ENCODE data around the gene GCAT.
"Not testable (repeated sequence)": the region's sequence is repeated elsewhere in the genome, so short reads cannot be mapped to it uniquely, and the experiment has no call there.

Gene GCAT

DNA sequence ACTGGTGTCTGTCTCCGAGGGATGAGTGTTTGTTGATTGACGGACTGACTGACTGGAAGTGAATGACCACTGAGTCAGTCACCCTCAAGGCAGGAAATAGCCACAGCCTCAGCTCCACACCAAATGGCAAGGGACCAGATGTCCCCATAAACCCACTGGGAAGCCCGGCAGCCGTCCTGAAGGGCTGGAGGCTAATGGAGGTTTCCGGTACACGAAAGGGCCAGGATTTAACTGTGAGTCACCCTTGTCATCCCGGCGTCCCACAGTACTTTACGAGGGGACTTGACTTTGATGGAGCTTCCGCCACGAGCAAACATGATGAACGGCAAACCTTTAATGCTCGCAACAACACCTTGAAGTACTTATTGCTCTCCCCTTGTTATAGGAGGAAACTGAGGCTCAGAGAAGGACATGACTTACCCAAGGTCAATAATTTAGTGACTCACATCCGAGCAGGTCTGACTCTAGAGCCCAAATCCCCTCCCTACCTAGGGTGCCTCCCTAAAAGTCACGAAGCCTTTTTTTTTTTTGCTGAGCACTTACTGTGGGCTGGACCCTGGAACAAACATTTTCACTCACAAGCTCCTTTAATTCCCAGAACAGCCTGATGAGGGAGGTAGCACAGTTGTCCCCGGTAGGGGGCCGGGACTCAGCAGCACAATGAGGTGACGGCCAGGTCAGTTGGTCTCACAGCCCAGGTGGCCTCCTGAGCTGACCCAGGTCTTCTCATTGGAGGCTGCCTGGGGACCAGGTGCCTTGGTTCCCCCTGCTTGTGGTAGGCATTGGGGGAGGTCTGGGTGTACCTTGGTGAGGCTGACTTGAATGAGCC, 25.2 kb upstream of the GCAT start:
- DNase-seq (ENCODE audit: low read depth, low spot score) = no peak

DNA sequence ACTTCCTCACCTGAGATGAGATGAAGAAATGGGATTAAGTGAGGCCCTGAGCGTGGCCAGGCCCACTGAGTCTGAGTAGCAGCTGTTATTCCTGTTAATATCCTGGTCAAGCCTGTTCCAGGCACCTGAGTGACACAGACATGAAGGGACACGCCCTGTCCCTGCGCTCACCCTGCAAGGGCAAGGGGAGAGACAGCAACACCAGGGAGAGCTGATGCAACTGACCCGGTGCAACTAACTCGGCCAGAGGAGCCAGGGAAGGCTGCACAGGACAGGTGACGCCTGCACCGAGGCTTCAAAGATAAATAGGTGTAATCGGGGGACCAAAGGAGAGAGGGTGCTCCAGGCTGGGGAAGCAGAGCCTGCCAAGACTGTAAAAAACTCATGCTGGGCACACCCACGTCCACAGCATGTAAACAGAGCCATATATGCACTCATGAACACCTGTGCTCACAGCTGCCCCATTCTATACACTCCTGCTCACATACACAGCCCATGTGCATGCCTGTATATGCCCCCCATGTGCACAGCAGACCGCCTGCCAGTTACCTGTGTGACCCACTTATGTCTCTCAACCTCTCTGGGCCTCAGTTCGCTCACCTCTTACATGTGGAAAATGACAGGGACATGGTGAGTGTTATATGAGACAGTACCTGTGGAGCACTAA, 22.8 kb upstream of the GCAT start:
- DNase-seq (ENCODE audit: low read depth, low spot score) = no peak

DNA sequence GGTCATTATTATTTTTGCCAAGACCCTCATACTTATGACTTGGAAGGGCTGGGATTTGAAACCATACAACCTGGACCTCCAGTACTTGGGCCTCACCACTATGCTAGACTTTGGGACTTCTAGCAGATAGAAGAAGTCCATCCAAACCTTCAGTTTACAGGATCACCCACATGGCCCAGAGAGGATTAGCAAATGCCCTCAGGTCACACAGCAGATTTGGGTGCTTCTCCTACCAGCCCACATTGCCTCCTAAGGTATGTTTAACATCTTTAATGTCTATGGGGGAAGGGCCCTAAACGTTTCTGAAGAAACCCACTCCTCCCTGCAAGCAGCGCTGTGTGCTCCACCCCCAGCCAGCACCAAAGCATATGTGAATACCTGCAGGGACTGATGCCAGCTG, 17.5 kb upstream of the GCAT start:
- no peak for DNase-seq (ENCODE audit: low read depth, low spot score)

DNA sequence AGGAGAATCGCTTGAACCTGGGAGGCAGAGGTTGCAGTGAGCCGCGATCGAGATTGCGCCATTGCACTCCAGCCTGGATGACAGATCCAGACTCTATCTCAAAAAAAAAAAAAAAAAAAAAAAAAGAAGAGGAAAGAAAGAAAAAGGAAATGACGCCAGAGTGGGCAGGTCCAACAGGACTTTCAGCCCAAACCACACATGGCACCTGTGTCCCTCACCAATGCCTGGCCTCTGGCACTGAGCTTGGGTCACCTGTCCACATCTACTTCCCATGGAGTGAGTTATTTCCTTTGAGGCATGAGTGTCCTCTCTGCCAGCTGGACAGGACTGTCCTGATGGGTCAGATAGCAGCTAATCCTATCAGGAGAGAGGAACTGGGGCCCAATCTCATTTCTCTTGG, 15.2 kb upstream of the GCAT start:
- no peak for DNase-seq (ENCODE audit: low read depth, low spot score)

DNA sequence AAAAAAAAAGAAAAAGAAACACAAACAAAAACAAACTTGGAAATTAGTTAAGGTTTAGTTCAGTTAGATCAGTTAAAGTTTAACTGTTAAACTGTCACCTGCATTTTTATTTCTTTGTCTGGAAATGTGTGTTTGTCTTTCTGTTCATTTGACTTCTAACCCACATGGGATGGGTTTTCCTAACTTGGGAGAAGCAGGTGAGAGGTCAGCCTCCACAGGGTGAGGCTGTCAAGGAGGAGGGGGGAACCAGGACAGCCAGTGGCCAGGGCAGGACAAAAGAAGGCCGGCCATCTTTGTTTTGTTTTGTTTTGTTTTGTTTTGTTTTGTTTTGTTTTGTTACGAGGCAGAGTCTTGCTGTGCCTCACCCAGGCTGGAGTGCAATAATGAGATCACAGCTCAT, 13.4 kb upstream of the GCAT start:
- no peak for DNase-seq (ENCODE audit: low read depth, low spot score)

DNA sequence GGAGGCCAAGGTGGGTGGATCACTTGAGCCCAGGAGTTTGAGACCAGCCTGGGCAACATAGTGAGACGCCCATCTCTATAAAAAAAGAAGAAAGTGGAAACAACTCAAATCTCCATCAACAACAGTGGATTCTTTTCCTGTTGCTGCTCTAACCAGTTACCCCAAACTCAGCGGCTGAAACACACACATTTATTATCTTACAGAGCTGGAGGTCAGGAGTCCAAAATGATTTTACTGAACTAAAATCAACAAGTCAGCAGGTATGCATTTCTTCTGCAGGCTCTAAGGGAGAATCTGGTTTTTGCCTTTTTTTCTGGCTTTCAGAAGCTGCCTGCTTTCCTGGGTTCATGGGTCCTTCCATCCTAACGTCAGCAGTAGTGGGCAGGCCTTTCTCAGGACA, 11.7 kb upstream of the GCAT start:
- no peak for DNase-seq (ENCODE audit: low read depth, low spot score)

DNA sequence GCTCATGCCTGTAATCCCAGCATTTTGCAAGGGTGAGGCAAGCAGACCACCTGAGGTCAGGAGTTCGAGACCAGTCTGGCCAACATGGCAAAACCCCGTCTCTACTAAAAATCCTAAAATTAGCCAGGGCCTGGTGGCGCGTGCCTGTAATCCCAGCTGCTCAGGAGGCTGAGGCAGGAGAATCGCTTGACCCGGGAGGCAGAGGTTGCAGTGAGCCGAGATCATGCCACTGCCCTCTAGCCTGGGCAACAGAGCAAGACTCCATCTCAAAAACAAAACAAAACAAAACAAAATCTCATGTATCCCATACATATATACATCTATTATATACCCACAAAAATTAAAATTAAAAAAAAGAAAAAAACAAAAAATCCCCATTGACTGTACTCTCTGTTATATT, 10.5 kb upstream of the GCAT start:
- not testable (repeated sequence) for DNase-seq (ENCODE audit: low read depth, low spot score)

DNA sequence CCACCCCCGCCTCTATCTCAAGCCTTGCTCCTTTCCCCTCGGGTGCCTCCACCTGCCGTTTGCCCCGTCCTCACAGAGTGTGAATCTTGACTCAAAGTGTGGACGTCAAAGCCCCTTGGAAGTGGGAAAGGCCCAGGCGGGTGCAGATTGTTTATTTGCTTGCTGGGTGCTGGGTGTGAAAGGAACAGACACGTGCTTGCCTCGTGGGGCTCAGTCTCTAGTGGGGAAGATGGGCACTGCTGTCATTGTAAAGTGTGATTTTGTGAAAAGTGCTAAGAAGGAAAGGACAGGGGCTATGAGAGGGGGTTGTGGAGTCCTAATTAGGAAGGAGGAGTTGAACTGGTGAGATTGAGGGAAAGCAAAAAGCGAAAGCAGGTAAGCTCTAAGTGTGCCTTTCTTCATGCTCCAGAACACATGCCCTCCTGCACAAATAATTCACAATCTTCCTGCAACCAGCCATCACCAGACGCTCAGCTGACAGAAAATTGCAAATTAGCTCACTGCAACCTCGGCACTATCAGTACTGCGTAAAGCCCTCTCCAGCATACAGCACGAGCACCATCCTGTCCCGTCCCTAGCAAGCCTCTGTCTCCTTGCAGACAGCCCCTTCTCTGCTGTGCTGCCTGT, 9.7 kb upstream of the GCAT start:
- no peak for DNase-seq (ENCODE audit: low read depth, low spot score)

DNA sequence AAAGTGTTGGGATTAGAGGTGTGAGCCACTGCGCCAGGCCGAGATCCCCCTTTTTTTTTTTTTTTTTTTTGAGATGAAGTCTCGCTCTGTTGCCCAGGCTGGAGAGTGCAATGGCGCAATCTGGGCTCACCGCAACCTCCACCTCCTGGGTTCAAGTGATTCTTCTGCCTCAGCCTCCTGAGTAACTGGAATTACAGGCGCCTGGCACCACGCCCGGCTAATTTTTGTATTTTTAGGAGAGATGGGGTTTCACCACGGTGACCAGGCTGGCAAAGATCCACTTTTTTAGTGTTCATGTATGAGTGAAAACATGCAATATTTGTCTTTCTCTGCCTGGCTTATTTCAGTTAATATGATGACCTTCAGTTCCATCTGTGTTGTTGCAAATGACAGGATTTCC, 7.8 kb upstream of the GCAT start:
- not testable (repeated sequence) for DNase-seq (ENCODE audit: low read depth, low spot score)

DNA sequence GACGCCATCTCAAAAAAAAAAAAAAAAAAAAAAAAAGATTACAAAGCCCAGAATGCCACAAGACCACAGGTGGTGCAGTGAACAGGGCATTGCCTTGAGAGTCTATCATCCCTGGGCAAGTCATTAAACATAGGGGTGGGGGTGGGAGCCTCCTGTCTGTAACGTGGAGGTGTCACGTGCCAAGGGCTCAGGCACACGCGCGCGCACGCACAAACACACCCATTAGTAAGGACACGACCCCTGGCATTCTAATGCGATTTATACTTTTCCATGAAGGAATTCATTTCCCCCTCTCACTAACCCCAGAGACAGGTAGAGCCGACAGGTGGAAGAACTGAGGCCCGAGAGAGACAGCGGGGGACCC, 5.8 kb upstream of the GCAT start:
- DNase-seq (ENCODE audit: low read depth, low spot score) = no peak

DNA sequence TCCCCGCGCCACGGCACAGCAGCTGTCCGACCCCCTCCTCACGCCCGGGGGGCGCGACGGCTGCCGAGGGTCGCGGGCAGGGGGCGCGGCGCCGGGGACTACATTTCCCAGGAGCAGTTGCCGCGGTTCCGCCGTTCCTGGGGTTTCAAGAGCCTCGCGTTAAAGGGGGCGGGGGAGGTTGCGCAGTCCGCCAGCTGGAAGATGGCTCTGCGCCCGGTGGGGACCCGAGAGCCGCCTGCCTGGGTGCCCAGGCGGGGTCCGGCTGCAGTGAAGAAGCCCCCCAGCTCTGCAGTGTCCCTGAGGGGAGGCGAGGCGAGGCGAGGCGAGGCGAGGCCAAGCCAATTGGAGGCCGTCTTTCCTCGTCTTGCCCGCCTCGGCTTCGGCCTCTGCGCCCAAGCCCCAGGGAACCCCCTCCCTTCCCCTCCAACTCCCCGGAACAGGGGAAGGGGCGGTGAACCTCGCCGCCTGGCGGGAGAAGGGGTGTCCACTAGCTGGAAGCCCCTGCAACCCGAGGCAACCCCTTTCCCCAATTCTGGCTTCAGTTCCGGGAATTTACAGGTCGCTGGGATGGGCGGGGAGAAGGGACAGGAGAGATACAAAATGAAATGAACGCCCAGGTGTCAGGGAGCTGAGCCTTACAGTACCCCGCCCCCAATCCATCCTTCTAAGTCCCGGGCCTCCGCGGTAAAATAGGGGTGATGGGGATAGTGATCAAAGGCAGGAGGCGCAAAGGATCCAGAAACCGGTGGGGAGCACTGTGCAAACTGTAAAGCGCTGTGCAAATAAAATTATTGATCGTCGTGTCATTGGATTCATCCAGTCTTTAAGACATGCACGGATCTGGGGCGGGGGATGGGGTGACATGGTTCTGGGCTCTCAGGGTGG, 5.2 kb upstream of the GCAT start:
- DNase-seq (ENCODE audit: low read depth, low spot score) = no peak

DNA sequence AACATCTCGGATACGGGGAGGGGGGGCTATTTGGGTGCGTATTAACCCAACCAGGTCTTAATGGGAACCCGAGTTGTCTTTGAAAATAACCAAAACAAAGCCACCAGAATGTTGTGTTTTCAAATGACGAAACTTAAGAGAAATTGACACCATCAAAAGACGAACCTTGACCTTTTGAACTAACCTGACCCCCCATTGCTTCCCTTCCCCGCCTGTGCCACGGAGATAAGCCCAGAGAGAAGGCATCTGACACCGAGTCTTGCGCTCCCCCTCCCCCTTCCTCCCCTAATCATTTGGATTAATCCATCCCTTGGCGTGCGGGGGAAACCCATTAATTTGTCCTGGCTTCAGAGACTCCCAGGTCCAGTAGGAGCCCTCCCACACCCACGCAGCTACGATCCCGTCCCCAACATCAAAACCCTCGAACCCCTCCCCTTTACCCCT, 4.5 kb upstream of the GCAT start:
- no peak for DNase-seq (ENCODE audit: low read depth, low spot score)

DNA sequence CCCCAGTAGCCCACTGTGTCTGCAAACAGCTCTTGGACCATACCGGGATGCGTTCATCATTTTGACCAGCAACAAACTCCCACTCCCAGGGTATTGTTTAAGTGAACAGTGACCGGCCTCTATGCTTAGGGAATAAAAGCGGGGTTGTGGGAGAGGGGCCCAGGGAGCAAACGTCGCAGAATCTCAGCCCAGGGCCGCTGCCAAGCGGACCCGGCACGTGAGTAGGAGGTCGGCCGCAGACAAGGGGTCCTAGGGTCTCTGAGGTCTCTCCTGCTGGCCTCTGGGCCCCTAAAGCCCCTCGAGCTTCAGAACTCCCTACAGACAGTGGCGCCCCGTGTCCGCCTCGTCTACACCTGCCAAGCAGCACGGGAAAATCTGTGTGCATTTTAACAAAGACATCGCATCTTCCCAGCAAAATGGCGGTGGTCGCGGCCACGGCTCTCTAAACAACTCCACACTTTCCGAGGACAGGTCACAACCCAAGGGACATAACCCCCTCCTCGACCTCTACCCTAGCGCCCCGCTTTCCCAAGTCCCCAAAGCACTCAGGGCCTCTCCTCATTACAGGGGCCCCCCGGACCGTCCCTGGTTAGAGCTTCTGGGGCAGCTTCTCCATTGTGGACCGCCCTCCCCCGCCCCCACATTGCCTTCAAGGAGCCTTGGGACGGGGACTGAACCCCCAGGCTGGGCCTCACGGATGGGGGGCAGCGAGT, 3.9 kb upstream of the GCAT start:
- no peak for DNase-seq (ENCODE audit: low read depth, low spot score)

DNA sequence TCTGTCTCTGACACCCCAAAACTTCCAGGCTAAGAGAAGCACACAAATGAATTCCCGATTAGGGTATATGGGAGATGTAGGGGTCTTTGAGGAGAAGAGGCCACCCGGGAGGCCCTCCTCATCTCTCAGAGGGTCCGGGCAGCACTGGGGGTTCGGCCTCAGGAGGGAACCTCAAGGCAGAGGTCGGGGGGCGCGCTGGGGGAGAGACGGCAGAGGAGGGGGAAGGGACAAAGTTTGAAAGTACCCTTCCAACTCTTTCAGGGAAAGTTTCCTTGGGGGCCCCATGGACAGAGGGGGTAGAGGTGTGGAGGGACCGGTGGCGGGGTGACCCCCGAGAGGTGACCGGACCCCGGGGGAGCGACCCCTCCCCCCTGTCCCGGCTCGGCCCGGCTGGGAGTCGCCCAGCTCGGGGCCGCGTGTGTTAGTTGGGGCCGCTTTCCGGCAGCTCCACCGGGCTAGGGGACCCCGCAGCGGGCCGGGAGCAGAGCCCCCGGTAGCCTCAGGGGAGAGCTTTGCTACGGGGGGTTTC, 3.3 kb upstream of the GCAT start:
- DNase-seq (ENCODE audit: low read depth, low spot score) = no peak

DNA sequence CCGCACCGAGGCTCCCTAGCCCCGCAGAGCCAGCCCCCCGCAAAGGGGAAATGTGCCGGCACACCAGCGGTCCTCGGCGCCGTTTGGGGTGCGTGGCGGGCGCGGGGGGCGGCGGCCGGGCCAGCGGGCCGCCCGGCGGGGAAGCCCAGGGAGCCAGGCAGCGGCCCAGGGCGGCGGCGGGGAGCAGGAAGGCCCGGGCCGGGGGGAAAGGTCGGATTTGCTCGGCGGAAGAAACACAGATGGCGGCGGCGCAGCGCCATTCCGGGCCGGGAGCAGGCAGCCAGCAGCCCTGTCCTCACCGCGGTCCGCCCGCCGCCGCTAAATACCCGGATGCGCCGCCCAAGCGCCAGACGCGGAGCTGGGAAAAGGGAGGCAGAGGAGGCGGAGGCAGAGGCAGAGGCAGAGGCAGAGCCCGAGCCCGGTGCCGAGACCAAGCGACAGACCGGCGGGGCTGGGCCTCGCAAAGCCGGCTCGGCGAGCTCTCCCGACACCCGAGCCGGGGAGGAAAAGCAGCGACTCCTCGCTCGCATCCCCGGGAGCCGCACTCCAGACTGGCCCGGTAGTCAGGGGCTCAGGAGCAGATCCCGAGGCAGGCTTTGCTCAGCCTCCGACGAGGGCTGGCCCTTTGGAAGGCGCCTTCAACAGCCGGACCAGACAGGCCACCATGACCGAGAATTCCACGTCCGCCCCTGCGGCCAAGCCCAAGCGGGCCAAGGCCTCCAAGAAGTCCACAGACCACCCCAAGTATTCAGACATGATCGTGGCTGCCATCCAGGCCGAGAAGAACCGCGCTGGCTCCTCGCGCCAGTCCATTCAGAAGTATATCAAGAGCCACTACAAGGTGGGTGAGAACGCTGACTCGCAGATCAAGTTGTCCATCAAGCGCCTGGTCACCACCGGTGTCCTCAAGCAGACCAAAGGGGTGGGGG, 2.6 kb upstream of the GCAT start:
- peak; percentile 32 for DNase-seq (ENCODE audit: low read depth, low spot score)

DNA sequence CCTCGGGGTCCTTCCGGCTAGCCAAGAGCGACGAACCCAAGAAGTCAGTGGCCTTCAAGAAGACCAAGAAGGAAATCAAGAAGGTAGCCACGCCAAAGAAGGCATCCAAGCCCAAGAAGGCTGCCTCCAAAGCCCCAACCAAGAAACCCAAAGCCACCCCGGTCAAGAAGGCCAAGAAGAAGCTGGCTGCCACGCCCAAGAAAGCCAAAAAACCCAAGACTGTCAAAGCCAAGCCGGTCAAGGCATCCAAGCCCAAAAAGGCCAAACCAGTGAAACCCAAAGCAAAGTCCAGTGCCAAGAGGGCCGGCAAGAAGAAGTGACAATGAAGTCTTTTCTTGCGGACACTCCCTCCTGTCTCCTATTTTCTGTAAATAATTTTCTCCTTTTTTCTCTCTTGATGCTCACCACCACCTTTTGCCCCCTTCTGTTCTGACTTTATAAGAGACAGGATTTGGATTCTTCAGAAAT, 1.9 kb upstream of the GCAT start:
- DNase-seq (ENCODE audit: low read depth, low spot score) = no peak

DNA sequence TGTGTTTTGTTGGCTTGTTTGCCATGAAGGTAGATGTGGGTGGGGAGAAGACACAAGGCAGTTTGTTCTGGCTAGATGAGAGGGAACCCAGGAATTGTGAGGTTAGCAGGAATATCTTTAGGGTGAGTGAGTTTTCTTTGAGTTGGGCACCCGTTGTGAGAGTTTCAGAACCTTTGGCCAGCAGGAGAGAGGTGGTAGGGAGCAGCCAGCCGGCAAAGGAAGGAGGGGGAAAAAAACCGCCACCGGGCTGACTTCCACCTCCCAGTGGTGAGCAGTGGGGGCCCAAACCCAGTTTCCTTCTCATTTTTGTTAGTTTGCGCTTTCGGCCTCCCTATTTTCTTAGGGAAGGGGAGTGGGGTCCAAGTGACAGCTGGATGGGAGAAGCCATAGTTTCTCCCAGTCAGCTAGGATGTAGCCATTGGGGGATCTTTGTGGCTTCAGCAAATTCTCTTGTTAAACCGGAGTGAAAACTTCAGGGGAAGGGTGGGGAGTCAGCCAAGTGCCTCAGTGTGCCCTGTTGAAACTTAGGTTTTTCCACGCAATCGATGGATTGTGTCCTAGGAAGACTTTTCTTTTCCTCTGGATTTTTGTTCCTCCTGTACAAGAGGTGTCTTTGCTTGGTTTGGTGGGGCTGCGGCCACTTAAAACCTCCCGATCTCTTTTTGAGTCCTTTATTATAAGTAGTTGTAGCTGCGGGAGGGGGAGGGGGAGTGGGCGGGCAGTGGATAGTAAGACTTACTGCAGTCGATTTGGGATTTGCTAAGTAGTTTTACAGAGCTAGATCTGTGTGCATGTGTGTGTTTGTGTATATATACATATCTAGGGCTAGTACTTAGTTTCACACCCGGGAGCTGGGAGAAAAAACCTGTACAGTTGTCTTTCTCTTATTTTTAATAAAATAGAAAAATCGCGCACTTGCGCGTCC, 1.1 kb upstream of the GCAT start:
- no peak for DNase-seq (ENCODE audit: low read depth, low spot score)

DNA sequence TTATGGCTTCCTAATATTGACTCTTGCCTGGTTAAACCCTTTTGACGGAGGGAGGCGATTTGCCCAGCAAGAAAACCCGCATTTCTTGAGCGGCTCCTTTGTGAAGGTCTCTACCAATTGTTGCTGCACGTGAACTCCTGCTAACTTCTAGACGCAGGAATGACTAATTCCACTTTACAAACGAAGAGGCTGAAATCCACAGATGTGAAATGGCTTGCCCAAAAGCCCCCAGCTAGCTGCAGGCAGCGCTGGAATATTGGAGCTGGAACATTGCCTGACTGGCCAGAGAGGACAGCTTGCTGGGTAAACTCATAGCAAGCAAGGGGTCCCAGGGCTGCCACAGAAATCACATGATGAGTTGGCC, 542 bp downstream of the GCAT start:
- no peak for DNase-seq (ENCODE audit: low read depth, low spot score)

Data from activated naive CD8-positive, alpha-beta T cell treated with anti-CD3 and anti-CD28 coated beads, Interleukin-2, amount 50 U/mL, for 16 hours (primary cell).